Measurements from ENCODE around the gene ZNF724. TPM values are rescaled to one million over a fixed set of nuclear protein-coding genes. Genes with fewer than 3 reads are reported as not detected.

The ZNF724 gene
- total and polyA plus RNA-seq, 2 of the 13 experiments (the other 11 are each of a cell fraction or from before 2014, with no cell fraction given), result 1.5 to 15.0 TPM

GRCh38 chr19:23273590-23274412, 23.6 kb upstream of the ZNF724 start (continued):
- TF ChIP-seq SIN3B (IDR thresholded peaks at IDR 0.05; ENCODE audit: low read length), result no peak
- TF ChIP-seq BCL6 (CRISPR knock-in tag; IDR thresholded peaks at IDR 0.05), result no peak
- no peak for TF ChIP-seq CBX2 (IDR thresholded peaks at IDR 0.05; ENCODE audit: low read depth, low read length)
- TF ChIP-seq CBX2 (CRISPR knock-in tag; IDR thresholded peaks at IDR 0.05; ENCODE audit: low read depth), result no peak
- no peak for TF ChIP-seq CEBPB (IDR thresholded peaks at IDR 0.05; ENCODE audit: borderline replicate concordance, low read depth, low read length)
- TF ChIP-seq, protein P1, sequence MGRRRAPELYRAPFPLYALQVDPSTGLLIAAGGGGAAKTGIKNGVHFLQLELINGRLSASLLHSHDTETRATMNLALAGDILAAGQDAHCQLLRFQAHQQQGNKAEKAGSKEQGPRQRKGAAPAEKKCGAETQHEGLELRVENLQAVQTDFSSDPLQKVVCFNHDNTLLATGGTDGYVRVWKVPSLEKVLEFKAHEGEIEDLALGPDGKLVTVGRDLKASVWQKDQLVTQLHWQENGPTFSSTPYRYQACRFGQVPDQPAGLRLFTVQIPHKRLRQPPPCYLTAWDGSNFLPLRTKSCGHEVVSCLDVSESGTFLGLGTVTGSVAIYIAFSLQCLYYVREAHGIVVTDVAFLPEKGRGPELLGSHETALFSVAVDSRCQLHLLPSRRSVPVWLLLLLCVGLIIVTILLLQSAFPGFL (CRISPR knock-in tag; IDR thresholded peaks at IDR 0.05), result no peak
- TF ChIP-seq ETV5 (CRISPR knock-in tag; IDR thresholded peaks at IDR 0.05; ENCODE audit: borderline replicate concordance), result peak; percentile 50; the same call in 1 of the 2 replicates
- no peak for TF ChIP-seq ZNF282 (IDR thresholded peaks at IDR 0.05; ENCODE audit: partially characterized antibody)
- peak; percentile 20; the same call in 1 of the 2 replicates for TF ChIP-seq ZNF609 (CRISPR knock-in tag; IDR thresholded peaks at IDR 0.05; ENCODE audit: borderline replicate concordance)
- TF ChIP-seq ZNF431 (CRISPR knock-in tag; IDR thresholded peaks at IDR 0.05; ENCODE audit: borderline replicate concordance, low read depth), result no peak
- TF ChIP-seq PLSCR1 (CRISPR knock-in tag; IDR thresholded peaks at IDR 0.05; ENCODE audit: borderline replicate concordance), result no peak
- no peak for TF ChIP-seq ZFYVE20 (CRISPR knock-in tag; IDR thresholded peaks at IDR 0.05; ENCODE audit: borderline replicate concordance, low read depth)
- no peak for TF ChIP-seq IKZF1 (IDR thresholded peaks at IDR 0.05)
- TF ChIP-seq MZF1 (CRISPR knock-in tag; IDR thresholded peaks at IDR 0.05; ENCODE audit: borderline replicate concordance), result no peak
- peak; percentile 41; the same call in 1 of the 2 replicates for TF ChIP-seq ZNF350 (CRISPR knock-in tag; IDR thresholded peaks at IDR 0.05; ENCODE audit: borderline replicate concordance, low read depth)
- 0 out of 2 replicates have a peak, but pooled peaks have one; percentile 22 for TF ChIP-seq MEIS1 (CRISPR knock-in tag; IDR thresholded peaks at IDR 0.05; ENCODE audit: borderline replicate concordance)
- no peak for TF ChIP-seq SAFB2 (CRISPR knock-in tag; IDR thresholded peaks at IDR 0.05; ENCODE audit: borderline replicate concordance, low read depth)
- no peak for TF ChIP-seq ZNF451 (CRISPR knock-in tag; IDR thresholded peaks at IDR 0.05)
- TF ChIP-seq, protein P2, sequence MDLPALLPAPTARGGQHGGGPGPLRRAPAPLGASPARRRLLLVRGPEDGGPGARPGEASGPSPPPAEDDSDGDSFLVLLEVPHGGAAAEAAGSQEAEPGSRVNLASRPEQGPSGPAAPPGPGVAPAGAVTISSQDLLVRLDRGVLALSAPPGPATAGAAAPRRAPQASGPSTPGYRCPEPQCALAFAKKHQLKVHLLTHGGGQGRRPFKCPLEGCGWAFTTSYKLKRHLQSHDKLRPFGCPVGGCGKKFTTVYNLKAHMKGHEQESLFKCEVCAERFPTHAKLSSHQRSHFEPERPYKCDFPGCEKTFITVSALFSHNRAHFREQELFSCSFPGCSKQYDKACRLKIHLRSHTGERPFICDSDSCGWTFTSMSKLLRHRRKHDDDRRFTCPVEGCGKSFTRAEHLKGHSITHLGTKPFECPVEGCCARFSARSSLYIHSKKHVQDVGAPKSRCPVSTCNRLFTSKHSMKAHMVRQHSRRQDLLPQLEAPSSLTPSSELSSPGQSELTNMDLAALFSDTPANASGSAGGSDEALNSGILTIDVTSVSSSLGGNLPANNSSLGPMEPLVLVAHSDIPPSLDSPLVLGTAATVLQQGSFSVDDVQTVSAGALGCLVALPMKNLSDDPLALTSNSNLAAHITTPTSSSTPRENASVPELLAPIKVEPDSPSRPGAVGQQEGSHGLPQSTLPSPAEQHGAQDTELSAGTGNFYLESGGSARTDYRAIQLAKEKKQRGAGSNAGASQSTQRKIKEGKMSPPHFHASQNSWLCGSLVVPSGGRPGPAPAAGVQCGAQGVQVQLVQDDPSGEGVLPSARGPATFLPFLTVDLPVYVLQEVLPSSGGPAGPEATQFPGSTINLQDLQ (CRISPR knock-in tag; IDR thresholded peaks at IDR 0.05), result no peak
- TF ChIP-seq SCMH1 (CRISPR knock-in tag; IDR thresholded peaks at IDR 0.05; ENCODE audit: borderline replicate concordance), result no peak
